NCI-H748 treated with DMSO at 0.1 percent for 48 hours (cell line): ENCODE data around the gene ZFPM1.

Source experiments
- DNase-seq: peaks from one replicate; lab custom pipeline; 2025; lab: John Stamatoyannopoulos, UW

Gene ZFPM1

DNA sequence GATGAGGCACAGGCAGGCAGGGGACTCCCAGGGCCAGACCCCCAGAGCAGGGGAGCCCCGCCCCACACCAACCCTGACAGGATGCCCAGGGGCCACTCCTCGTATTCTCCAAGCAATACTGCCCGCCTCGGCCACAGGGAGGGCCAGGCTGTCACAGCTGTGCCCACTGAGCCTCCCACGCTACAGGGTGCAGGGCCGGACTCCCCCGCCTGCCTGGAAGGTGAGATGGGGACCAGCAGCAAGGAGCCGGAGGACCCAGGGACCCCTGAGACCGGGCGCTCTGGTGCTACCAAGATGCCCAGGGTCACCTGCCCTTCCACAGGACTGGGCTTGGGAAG, 18.8 kb upstream of the ZFPM1 start:
- DNase-seq, result no peak

- no peak for DNase-seq
Measured at GRCh38 chr16:88434746-88435145, 18.3 kb upstream of the ZFPM1 start.

DNA sequence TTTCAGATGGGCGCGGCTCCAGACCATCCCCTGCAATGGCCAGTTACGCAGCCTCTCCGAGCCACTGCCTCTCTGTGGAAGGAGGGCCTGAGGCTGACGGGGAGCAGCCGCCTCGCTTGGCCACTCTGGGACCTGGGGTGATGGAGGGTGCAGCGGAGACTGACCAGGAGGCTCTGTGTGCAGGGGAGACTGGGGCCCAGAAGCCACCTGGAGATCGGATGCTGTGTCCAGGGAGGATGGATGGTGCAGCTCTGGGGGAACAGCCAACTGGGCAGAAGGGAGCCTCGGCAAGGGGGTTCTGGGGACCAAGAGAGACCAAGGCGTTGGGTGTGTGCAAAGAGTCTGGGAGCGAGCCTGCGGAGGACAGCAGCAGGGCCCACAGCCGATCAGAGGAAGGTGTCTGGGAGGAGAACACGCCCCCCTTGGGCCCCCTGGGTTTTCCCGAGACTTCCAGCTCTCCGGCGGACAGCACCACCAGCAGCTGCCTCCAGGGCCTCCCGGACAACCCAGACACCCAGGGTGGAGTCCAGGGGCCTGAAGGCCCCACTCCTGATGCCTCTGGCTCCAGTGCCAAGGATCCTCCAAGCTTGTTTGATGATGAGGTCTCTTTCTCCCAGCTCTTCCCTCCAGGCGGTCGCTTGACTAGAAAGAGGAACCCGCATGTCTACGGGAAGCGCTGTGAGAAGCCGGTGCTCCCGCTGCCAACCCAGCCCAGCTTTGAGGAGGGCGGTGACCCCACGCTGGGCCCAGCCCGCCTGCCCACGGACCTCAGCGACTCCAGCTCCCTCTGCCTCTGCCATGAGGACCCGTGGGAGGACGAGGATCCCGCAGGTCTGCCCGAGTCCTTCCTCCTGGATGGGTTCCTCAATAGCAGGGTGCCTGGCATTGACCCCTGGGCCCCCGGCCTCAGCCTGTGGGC, 17.4 kb upstream of the ZFPM1 start:
- no peak for DNase-seq

DNA sequence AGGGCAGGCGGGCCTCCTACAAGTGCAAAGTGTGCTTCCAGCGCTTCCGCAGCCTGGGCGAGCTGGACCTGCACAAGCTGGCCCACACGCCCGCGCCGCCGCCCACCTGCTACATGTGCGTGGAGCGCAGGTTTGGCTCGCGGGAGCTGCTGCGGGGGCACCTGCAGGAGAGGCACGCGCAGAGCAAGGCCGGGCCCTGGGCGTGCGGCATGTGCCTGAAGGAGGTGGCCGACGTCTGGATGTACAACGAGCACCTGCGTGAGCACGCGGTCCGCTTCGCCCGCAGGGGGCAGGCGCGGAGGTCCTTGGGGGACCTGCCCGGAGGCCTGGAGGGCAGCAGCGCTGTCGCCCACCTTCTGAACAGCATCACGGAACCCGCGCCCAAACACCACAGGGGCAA, 16.3 kb upstream of the ZFPM1 start:
- no peak for DNase-seq

GRCh38 chr16:88437367-88437964, 15.6 kb upstream of the ZFPM1 start:
- DNase-seq, result no peak

DNA sequence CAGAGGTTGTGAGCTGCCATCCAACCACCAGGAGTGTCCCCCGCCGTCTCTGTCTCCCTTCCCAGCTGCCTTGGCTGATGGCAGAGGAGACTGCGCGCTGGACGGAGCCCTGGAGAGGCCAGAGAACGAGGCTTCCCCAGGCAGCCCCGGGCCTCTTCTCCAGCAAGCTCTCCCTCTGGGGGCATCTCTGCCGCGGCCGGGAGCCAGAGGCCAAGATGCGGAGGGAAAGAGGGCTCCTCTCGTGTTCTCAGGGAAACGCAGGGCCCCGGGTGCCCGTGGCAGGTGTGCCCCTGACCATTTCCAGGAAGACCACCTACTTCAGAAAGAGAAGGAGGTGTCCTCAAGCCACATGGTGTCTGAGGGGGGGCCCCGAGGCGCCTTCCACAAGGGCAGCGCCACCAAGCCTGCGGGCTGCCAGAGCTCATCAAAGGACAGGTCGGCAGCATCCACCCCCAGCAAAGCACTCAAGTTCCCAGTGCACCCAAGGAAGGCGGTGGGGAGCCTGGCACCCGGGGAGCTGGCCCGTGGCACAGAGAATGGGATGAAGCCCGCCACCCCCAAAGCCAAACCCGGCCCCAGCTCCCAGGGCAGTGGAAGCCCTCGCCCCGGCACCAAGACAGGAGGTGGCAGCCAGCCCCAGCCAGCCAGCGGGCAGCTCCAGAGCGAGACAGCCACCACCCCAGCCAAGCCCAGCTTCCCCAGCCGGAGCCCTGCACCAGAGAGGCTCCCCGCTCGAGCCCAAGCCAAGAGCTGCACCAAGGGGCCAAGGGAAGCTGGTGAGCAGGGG, 14.8 kb upstream of the ZFPM1 start:
- DNase-seq, result no peak

- no peak for DNase-seq
Measured at GRCh38 chr16:88439016-88439415, 14.1 kb upstream of the ZFPM1 start.

DNA sequence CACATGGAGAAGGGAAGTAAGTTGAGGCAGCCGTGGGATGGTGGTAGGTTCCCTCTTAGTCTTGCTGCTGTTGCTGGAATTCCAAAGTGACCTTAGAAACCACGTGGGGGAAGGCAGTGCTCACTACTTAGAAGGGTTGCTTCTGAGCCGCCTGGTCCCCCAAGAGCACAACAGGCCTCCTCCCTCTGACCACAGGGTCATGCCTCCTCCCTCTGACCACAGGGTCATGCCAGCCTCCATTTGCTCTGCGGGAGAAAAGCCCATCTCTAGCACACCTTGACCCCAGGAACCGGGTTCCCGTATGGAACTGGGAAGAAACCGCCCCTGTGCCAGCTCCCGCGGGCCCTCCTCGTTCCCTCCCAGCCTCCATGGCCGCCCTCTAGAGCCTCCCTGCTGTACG, 13.4 kb upstream of the ZFPM1 start:
- DNase-seq, result no peak

DNA sequence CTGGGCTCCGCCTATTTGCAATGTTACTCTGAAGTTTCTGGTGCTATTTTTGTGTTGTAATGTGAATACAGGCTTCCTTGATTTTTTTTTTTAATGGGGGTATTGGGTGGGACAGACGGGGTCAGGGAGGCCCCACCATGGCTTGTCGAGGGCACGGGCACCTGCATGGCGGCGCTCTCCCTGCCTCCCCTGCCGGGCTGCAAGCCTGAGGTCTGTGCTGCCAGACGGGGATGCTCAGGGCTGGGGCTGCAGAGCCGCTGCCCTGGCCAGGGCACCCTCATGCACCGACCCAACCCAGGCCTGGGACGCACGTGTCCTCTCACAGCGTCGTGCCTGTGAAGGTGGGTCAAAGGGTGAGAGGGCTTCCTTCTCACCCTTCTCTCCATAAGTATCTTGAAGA, 13.0 kb upstream of the ZFPM1 start:
- DNase-seq, result no peak

- no peak for DNase-seq
Measured at GRCh38 chr16:88440686-88441405, 12.2 kb upstream of the ZFPM1 start.

DNA sequence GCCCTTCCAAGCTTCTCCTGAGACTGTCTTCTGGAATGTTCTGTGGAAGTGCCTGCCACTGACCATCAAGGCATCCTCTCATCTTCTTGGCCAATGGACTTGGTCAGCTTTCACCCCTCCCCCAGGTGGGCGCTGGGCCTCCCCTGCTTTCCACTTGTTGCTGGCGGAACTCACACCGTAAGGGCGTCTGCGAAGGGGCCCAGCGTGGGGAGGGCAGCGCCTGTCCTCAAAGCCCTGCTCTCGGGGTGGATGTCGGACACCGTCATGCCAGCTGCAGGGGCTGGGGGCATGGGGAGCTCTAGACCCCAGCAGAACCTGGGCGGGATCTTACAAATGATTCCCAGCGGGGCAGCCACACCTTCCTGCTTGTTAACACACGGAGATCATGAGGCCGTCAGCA, 11.6 kb upstream of the ZFPM1 start:
- no peak for DNase-seq

- DNase-seq, result no peak
Measured at GRCh38 chr16:88442383-88442726, 10.7 kb upstream of the ZFPM1 start.

- DNase-seq, result peak; percentile 11
Measured at GRCh38 chr16:88442727-88443576, 10.1 kb upstream of the ZFPM1 start.

GRCh38 chr16:88444826-88445582, 8.1 kb upstream of the ZFPM1 start:
- no peak for DNase-seq

- no peak for DNase-seq
Measured at GRCh38 chr16:88445583-88445960, 7.5 kb upstream of the ZFPM1 start.

- DNase-seq, result no peak
Measured at GRCh38 chr16:88446061-88446460, 7.0 kb upstream of the ZFPM1 start.

- no peak for DNase-seq
Measured at GRCh38 chr16:88446736-88447135, 6.3 kb upstream of the ZFPM1 start.

GRCh38 chr16:88447881-88448280, 5.2 kb upstream of the ZFPM1 start:
- no peak for DNase-seq

DNA sequence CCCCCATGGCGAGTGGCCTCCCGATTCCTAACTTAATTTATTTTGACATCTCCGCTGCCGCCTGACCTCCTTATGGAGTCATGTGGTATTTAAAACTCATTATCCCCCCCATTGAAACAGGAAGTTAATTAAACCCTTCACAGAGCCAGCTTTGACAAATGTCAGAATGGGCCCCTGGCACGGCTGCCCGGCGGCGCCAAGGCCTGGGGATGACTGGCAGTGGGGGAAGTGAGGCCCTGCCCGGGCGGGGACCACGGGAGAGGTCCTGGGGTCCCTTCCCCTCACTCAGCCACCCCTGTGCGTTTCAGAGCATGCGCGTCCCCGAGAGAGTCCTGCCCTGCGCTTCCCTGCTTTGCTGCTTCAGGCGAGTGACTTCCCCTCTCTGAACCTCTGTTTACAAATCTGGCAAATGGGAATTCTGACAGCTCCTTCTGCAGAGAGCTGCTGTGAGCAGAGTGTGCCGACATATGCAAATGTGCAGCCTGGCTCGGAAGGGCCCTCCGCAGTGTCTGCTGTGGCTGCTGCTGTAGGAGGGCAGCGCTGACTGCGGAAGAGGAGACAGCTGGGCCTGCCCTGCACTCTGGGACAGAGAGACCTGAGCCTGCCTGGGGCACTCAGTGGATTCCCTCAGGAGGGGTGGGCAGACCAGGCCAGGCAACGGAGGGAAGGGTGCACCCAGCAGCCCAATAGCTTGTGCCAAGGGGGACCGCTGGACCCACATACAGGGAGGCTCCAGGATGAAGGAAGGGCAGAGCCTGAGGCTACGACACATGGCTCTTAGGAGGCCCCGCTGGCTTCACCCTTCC, 4.4 kb upstream of the ZFPM1 start:
- DNase-seq, result no peak

DNA sequence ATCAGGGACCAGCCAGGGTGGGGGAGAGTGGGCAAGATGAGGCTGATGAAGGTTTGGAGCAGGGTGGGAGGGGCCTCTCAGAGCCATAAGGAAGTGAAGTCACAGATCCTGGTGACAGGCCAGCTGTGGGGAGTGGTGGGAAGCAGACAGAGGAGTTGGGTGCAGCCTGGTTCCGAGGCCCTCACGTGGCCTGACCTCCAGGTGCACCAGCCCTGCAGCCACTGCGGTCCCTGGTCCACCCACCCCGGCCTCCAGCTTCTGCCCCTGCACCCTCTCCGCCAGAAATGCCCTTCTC, 3.9 kb upstream of the ZFPM1 start:
- DNase-seq, result no peak
